Adrenal gland (tissue), 5 donors: ENCODE data around the gene FBLN7.

ENCODE experiments used
- POLR2A ChIP-seq, 2 donors: fragments of 450-650 bp; IDR thresholded peaks; one replicate each; pipeline ENCODE4 v1.6.1; 2017; ENCODE audit warnings: antibody characterized with exemption in 2 of 2, mild to moderate bottlenecking in 2 of 2, moderate library complexity in 1 of 2
- TF ChIP-seq, protein P1 (sequence below), 6 experiments: fragments of 450-650 bp in 4 of 6; fragments of 200-600 bp in 2 of 6; sonication (generic) in 1 of 6; IDR thresholded peaks; 1 replicate in 5 of 6; 2 replicates in 1 of 6; pipeline versions ENCODE4 v1.5.1 to v1.8.0; 2016 to 2021; ENCODE audit warnings: antibody characterized with exemption in 6 of 6, mild to moderate bottlenecking in 2 of 6, moderate library complexity in 1 of 6
- donor health status: DM: no; HTN: no; CAD: no.

- TF ChIP-seq, protein P1, sequence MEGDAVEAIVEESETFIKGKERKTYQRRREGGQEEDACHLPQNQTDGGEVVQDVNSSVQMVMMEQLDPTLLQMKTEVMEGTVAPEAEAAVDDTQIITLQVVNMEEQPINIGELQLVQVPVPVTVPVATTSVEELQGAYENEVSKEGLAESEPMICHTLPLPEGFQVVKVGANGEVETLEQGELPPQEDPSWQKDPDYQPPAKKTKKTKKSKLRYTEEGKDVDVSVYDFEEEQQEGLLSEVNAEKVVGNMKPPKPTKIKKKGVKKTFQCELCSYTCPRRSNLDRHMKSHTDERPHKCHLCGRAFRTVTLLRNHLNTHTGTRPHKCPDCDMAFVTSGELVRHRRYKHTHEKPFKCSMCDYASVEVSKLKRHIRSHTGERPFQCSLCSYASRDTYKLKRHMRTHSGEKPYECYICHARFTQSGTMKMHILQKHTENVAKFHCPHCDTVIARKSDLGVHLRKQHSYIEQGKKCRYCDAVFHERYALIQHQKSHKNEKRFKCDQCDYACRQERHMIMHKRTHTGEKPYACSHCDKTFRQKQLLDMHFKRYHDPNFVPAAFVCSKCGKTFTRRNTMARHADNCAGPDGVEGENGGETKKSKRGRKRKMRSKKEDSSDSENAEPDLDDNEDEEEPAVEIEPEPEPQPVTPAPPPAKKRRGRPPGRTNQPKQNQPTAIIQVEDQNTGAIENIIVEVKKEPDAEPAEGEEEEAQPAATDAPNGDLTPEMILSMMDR (IDR thresholded peaks at IDR 0.05): no peak
- TF ChIP-seq POLR2A (IDR thresholded peaks at IDR 0.05): no peak
These were observed 24.8 kb downstream of the FBLN7 start for GRCh38 chr2:112162956-112163355.
